Measurements from ENCODE around the gene RGS4.

DNA sequence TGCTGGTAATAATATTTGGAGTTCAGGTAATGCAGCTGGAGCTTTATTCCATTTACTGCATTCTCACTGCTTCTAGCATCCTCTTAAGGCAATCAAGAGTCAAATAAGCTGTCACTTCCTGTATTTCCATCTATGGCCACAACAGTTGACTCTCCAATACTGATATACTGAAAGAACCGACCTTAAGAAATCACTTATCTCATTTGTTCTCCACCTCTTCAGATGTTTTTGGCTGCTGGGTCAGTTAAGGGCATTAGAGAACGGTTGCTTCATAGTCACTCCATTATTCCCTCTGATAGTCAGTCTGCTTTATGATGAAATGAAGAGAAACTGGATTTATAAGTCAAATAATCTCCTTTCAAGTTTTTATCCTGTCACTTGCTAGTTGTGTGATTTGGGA, 14.2 kb upstream of the RGS4 start:
- TF ChIP-seq, protein P1, sequence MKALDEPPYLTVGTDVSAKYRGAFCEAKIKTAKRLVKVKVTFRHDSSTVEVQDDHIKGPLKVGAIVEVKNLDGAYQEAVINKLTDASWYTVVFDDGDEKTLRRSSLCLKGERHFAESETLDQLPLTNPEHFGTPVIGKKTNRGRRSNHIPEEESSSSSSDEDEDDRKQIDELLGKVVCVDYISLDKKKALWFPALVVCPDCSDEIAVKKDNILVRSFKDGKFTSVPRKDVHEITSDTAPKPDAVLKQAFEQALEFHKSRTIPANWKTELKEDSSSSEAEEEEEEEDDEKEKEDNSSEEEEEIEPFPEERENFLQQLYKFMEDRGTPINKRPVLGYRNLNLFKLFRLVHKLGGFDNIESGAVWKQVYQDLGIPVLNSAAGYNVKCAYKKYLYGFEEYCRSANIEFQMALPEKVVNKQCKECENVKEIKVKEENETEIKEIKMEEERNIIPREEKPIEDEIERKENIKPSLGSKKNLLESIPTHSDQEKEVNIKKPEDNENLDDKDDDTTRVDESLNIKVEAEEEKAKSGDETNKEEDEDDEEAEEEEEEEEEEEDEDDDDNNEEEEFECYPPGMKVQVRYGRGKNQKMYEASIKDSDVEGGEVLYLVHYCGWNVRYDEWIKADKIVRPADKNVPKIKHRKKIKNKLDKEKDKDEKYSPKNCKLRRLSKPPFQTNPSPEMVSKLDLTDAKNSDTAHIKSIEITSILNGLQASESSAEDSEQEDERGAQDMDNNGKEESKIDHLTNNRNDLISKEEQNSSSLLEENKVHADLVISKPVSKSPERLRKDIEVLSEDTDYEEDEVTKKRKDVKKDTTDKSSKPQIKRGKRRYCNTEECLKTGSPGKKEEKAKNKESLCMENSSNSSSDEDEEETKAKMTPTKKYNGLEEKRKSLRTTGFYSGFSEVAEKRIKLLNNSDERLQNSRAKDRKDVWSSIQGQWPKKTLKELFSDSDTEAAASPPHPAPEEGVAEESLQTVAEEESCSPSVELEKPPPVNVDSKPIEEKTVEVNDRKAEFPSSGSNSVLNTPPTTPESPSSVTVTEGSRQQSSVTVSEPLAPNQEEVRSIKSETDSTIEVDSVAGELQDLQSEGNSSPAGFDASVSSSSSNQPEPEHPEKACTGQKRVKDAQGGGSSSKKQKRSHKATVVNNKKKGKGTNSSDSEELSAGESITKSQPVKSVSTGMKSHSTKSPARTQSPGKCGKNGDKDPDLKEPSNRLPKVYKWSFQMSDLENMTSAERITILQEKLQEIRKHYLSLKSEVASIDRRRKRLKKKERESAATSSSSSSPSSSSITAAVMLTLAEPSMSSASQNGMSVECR (CRISPR knock-in tag; IDR thresholded peaks at IDR 0.05; ENCODE audit: borderline replicate concordance): no peak
- TF ChIP-seq, protein P2, sequence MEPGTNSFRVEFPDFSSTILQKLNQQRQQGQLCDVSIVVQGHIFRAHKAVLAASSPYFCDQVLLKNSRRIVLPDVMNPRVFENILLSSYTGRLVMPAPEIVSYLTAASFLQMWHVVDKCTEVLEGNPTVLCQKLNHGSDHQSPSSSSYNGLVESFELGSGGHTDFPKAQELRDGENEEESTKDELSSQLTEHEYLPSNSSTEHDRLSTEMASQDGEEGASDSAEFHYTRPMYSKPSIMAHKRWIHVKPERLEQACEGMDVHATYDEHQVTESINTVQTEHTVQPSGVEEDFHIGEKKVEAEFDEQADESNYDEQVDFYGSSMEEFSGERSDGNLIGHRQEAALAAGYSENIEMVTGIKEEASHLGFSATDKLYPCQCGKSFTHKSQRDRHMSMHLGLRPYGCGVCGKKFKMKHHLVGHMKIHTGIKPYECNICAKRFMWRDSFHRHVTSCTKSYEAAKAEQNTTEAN (CRISPR knock-in tag; IDR thresholded peaks at IDR 0.05): no peak
